IPS-NIHi7 (cell line): ENCODE measurements around the gene IL1RN.

Experiments used
- DNase-seq: peaks from one replicate; pipeline ENCODE4 v3.0.0; 2012; ENCODE audit warnings: mixed read lengths; ENCODE audit errors: extremely low spot score

IL1RN gene

DNA sequence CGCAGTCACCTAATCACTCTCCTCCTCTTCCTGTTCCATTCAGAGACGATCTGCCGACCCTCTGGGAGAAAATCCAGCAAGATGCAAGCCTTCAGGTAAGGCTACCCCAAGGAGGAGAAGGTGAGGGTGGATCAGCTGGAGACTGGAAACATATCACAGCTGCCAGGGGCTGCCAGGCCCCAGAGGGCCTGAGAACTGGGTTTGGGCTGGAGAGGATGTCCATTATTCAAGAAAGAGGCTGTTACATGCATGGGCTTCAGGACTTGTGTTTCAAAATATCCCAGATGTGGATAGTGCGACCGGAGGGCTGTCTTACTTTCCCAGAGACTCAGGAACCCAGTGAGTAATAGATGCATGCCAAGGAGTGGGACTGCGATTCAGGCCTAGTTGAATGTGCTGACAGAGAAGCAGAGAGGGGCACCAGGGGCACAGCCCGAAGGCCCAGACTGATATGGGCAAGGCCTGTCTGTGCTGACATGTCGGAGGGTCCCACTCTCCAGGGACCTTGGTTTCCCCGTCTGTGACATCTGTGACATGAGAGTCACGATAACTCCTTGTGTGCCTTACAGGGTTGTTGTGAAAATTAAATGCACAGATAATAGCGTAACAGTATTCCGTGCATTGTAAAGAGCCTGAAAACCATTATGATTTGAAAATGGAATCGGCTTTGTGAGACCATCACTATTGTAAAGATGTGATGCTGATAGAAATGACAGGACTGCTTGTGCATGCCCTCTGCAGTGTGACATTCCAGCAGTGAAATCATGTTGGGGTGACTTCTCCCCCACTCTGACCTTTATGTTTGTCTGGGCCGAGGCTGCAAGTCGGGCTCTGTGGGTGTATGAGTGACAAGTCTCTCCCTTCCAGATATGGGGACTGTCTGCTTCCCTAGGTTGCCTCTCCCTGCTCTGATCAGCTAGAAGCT is 510 bp downstream of the IL1RN start:
- no peak for DNase-seq

DNA sequence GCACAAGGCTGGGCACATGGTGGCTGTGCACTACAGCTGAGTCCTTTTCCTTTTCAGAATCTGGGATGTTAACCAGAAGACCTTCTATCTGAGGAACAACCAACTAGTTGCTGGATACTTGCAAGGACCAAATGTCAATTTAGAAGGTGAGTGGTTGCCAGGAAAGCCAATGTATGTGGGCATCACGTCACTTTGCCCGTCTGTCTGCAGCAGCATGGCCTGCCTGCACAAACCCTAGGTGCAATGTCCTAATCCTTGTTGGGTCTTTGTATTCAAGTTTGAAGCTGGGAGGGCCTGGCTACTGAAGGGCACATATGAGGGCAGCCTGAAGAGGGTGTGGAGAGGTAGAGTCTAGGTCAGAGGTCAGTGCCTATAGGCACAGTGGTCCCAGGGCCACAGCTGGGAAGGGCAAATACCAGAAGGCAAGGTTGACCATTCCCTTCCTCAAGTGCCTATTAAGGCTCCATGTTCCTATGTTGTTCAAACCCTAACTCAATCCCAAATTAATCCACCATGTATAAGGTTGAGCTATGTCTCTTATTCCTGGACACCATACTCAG is 2.2 kb downstream of the IL1RN start:
- DNase-seq, result no peak

DNA sequence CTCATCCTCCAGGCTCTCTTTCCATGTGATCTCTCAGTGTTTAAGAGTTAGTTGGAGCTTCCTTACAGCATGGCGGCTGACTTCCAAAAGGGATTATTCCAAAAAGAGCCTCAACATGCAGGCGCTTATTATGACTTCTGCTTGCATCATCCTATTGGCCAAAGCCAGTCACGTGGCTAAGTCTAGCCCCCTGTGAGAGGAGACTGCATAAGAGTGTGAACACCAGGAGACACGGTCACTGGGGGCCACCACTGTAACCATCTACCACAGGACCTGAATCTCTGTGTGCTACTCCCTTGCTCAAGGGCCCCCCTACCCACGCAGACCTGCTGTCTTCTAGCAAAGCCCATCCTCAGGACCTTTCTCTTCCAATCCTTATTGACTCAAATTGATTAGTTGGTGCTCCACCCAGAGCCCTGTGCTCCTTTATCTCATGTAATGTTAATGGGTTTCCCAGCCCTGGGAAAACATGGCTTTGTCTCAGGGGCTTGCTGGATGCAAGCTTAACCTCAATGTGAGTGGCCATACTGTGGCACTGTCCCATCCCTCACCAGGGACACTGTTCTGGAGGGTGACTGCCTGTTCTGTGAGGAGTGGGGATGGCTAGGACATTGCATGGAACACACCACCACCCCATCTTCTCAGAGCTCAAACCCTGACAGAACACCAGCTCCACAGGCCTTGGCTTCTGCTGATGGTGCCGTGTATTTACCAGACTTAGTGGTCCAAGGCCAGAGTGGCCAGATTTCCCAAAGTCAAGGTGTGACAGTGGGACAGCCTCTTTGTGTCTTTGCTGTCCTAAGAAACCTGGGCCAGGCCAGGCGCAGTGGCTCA is 4.2 kb downstream of the IL1RN start:
- no peak for DNase-seq

DNA sequence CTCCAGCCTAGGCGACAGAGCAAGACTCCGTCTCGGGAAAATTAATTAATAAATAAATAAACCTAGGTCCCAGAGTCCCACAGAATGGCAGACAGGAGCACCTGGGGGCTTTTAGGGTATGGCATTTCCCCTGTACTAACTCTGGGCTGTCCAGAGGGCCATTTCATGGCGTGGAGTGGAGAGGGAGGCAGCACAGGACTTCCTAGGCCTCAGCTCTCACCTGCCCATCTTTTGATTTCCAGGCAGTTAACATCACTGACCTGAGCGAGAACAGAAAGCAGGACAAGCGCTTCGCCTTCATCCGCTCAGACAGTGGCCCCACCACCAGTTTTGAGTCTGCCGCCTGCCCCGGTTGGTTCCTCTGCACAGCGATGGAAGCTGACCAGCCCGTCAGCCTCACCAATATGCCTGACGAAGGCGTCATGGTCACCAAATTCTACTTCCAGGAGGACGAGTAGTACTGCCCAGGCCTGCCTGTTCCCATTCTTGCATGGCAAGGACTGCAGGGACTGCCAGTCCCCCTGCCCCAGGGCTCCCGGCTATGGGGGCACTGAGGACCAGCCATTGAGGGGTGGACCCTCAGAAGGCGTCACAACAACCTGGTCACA is 5.1 kb downstream of the IL1RN start:
- no peak for DNase-seq

DNA sequence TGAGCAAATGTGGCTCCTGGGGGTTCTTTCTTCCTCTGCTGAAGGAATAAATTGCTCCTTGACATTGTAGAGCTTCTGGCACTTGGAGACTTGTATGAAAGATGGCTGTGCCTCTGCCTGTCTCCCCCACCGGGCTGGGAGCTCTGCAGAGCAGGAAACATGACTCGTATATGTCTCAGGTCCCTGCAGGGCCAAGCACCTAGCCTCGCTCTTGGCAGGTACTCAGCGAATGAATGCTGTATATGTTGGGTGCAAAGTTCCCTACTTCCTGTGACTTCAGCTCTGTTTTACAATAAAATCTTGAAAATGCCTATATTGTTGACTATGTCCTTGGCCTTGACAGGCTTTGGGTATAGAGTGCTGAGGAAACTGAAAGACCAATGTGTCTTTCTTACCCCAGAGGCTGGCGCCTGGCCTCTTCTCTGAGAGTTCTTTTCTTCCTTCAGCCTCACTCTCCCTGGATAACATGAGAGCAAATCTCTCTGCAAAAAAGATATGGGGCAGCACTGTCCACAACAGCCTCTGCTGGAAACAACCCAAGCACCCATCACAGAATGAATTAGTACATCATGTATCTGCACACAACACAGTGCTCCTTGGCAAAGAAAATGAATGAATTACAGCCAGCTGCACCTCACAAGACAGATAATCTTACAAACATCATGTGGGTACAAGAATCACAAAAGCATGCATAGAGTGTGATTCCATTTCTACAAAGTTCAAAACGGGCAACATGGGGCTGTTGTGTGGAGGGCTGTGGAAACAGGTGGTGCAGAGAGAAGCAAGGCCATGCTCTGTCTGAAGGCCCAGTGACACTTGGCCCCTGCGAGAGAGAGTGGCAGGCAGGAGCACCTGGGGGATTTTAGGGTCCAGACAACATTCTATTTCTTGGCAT is 6.6 kb downstream of the IL1RN start:
- no peak for DNase-seq

DNA sequence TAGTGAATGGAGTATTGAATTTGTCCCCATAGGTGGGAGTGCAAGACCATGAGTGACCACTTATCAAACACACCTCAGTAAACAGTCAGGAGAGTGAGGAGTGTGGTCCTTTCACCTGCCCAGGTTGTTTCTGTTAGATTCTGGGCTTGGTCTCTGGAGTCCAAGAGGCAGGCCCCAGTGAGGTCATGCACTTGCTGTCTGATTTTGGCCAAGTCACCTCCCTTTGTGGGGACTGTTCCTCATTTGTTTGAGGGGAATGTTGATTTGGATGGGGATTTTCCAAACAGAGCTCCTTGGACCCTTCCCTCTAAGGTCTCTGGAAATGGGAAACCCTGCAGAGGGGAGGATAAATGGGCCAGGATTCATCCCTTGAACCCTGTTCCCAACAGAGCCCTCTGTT is 7.3 kb downstream of the IL1RN start:
- DNase-seq, result no peak

DNA sequence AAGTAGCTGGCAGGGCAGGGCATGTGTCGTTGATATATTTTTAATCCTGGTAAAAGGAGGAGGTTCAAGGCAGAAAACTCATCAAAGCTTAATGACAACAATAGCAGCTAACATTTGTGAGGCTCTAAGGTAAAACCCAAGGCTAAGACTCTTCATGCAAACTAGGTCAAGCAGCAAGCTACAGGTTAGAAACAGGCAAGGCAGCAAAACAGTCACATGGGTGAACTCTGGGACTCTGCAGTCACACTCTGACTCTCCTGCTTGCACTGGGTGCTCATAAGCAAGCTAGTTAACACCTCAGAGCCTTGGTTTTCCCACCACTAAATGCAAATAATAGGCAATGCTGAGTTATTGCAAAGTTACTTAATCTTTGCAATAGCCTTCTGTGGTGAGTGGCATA is 7.9 kb downstream of the IL1RN start:
- DNase-seq, result no peak

DNA sequence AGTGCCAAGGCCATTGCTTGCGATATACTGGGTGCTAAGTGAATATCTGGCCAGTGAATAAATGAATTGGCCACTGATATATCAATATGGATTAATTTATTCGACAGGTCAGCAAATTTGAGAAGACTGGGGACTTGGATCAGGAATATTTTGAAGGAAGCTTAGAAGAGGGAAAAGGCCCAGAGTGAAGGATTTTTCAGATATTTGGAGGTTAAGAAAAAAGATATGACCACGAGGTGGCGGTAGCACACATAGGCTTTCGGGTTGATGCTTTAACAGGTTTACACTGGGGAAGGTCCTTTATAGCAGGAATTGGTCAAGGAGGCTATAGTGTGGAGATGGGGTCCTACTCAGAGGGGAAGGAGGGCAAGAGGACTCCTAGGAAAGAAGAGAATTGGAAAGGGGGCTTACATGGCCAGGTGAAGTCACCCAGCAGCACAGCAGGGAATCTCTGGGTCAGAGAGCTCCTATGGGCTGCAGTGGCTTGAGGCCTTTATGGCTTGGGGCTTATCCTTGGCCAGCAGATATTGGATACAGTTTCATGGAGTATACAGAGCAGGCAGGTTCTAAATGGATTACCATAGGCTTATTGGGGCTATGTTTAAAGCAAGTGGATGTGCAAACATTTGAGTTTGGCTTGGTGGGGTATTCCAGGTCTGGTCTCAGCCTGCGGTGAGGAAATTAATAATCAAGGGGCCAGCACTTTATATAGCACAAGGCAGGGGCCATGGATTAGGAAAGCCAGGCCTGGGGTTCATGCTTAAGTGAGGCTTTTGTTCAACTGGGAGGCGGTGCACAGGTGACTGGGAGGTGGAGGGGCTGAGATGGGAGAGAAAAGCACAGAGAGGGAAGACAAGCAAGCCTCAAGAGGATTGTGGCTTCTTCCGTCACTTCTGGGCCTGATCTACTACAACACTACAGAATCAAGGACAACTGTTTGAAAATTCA is 9.7 kb downstream of the IL1RN start:
- peak; percentile 69 for DNase-seq

DNA sequence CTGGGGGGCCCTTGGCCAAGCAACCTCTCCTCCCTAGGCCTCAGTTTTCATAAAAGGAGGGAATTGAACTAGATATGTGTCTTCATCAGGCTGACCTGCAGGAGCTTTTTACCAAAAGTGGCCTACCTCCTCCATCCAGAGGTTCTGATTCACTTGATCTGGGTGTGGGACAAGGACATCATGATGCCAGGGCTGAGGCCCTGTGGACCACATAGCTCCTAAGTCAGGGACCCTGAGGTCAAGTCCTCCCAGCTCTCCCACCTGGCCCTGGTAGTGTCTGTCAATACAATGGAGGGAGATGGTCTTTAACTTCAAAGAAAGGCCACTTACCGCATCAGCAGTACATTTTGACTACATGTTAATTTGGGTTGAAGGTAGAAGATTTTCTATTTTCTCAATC is 10.4 kb downstream of the IL1RN start:
- no peak for DNase-seq

DNA sequence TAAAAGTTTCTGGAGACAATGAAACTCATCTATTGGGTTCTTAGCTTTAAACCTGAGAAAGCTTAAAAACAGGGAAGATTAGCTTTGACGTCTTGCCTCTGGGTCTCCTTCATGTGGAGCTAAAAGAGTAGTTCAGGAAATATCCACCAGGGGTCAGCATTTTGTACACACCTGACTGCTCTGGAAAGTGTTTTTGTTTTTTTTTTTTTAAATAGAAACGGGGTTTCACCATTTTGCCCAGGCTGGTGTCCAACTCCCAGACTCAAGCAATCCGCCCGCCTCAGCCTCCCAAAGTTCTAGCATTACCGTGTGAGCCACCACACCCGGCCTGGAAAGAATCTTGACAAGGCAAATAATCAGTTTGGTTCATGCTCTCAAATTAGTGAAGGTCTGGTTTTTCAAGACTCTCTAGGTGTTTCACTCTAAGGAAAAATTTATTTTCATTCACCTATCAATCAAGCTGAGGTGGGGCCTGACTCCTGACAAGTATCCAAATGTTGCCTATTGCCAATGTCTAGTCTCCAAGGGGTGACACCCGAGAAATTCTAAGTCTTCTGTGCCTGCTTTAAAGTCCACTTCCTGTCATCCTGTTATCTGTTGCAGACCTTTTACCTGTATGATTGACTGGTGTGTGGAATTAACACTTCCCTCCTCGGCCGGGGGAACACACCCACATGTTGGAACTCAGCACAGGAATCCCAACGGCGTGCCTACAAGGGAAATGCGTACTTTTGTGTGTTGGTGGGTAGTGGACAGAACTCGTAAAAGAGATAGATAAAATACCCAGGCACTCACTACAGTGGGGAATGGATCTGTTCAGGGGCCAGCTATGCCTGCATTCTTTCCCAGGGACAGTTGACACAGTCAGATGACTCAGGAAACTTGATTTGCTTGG is 11.3 kb downstream of the IL1RN start:
- peak; percentile 69 for DNase-seq

DNA sequence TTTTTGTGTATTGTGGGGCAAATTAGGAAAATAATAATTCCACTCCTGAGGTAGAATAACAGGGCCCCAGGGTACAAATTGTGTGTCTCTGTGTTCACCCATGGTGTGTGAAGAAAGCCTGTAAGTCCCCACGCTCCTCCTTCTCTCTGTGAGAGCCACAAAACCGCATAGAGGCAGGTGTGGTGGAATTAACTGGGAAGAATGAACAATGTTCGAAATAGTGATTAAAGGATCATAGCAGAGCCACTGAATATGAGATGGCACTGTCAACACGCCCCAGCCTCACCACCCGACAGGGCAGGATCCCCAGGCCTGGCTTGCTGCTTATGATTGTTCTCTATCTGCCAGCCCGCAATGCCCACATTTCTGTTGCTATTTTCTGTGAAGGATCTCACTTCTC is 14.1 kb downstream of the IL1RN start:
- DNase-seq, result no peak

DNA sequence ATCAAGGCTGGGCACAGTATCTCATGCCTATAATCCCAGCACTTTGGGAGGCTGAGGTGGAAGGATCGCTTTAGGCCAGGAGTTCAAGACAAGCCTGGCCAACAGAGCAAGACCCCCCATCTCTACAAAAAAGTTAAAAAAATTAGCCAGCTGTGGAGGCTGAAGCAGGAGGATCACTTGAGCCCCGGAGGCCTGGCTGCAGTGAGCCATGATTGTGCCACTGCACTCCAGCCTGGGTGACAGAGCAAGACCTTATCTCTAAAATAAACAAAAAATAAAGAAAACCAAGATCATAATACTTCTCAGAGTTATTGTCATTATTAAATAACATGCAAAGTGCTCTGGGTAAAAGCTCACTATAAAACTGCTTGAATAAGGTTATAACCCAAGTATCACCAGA is 14.9 kb downstream of the IL1RN start:
- no peak for DNase-seq

DNA sequence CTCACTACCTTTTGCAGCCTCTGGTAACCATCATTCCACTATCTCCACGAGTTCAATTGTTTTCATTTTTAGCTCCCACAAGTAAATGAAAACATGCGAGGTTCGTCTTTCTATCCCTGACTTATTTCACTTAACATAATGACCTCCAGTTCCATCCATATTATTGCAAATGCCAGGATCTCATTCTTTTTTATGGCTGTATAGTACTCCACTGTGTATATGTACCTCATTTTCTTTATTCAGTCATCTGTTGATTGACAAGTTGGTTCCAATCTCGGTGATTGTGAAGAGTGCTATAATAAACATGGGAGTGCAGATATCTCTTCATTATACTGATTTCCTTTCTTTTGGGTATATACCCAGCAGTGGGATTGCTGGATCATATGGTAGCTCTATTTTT is 16.9 kb downstream of the IL1RN start:
- no peak for DNase-seq

DNA sequence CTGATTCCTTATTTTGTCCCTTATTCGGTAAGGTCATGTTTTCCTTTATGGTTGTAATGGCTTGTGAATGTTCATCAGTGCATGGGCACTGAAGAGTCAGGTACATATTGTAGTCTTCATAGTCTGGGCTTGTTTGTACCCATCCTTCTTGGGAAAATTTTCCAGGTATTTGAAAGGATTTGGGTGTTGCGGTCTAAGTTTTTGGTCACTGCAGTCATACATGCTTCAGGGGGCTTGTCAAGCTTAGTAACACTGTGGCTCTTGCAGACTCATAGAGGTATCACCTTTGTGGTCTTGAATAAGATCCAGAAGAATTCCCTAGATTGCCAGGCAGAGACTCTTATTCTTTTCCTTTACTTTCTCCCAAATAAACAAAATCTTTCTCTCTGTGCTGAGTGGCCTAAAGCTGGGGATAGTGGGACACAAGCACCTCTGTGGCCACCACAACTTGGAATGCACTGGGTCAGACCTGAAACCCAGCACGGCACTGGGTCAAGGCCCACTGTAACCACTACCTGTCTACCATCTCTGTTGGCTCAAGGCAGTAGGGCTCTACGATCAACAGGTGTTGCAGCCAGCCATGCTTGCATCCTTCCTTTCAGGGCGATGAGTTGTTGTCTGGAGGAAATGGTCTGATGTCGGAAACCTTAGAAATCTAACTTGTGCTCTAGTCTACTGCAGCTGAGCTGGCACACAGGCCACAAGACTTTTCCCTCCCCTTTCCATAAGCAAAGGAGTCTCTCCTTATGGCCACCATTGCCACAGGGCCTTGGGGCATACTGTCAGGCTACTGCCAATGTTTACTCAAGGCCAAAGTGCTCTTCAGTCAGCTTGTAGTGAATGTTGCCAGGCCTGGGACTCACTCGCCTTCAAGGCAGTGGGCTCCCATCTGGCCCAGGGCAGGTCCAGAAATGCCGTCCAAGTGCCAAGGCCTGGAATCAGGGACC is 21.5 kb downstream of the IL1RN start:
- DNase-seq, result no peak

DNA sequence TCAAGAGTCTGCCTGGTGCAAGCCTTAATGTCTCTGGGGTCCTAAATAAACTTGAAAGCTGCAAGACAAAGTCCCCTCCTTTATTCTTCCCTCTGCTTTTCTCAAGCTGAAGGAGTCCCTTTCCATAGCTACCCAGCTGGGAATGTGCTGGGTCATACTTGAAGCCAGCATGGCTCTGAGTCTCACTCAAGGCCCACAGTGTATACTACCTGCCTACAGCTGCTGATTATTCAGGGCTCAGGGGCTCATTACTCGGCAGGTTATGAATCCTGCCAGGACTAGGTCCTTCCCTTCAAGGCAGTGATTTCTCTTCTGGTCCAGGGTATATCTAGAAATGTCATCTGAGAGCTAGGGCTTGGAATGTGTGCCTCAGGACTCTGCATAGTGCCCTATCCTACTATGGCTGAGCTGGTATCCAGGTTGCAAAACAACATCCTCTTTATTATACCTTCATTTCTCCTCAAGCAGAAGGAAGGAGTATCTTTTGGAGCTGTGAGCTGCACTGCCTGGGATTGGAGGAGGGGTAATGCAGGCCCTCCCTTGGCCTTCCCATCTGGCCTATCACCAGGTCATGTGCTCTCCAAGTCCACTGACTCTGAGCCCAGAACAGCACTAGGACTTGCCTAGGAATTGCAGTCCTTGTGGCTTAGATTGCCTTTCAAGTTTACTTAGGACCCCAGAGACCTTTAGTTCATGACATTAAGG is 22.3 kb downstream of the IL1RN start:
- DNase-seq, result no peak

DNA sequence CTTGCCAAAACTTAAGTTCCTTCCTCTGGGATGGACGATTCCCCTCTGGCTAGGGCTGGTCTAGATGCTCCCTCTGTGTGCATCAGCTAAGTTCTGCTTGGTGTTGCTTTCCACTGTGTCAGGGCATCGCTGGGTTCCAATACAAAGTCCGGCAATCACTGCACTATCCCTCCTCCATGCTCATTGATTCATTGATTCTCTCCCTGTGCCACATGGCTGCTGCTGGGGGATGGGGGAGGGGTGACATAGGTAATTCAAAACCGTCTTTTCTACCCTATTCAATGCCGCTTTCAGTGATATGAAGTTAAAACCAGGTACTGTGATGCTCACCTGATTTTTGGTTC is 22.8 kb downstream of the IL1RN start:
- no peak for DNase-seq

DNA sequence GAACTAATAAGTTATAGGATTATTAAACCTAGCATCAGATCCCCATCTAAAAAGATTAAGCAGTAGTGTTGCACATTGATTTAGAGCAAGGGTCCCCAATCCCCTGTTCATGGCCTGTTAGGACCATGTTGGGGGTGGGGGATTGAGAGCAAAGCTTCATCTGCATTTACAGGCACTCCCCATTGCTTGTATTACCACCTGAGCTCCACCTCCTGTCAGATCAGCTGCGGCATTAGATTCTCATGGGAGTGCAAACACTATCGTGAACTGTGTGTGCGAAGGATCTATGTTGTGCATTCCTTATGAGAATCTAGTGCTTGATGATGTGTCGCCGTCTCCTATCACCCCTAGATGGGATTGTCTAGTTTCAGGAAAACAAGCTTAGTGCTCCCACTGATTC is 27.9 kb downstream of the IL1RN start:
- DNase-seq, result no peak
